ENCODE data around the gene CSMD2. TPM values are rescaled to one million over a fixed set of nuclear protein-coding genes. Genes with fewer than 3 reads are reported as not detected.

The CSMD2 gene
- total and polyA plus RNA-seq, 2 of the 8 experiments (the other 6 are each of a cell fraction or from before 2014, with no cell fraction given): 7.0 to 14.7 TPM

DNA sequence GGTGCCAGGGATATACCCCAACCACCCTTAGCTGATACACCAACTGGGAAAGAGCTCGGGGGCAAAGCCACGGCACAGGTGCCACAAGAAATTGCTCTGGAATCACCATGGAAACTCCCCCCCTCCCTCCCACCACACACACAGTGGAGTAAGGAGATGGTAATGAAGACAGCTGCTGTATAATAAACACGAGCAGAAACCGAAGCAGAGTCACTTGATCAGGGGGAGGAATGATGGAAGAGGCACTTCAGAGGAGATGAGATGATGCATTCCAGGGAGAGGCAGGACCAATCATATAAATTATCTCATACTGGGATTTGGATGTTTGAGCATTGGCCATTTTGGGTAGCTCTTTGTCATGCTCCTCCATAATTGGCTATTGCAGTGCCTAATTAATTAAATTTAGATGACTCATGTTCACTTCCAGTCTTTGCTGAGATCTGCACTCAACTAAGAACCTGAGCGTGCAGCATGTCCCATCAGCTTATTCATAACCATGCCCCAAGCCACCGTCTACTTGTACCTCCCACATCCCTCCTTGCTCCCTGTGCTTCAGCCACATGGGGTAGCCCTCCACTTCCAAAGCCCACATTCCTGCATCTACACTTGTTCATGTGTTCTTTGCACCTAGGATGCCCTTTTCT lies 503.1 kb downstream of the CSMD2 start (continued):
- TF ChIP-seq, protein P1, sequence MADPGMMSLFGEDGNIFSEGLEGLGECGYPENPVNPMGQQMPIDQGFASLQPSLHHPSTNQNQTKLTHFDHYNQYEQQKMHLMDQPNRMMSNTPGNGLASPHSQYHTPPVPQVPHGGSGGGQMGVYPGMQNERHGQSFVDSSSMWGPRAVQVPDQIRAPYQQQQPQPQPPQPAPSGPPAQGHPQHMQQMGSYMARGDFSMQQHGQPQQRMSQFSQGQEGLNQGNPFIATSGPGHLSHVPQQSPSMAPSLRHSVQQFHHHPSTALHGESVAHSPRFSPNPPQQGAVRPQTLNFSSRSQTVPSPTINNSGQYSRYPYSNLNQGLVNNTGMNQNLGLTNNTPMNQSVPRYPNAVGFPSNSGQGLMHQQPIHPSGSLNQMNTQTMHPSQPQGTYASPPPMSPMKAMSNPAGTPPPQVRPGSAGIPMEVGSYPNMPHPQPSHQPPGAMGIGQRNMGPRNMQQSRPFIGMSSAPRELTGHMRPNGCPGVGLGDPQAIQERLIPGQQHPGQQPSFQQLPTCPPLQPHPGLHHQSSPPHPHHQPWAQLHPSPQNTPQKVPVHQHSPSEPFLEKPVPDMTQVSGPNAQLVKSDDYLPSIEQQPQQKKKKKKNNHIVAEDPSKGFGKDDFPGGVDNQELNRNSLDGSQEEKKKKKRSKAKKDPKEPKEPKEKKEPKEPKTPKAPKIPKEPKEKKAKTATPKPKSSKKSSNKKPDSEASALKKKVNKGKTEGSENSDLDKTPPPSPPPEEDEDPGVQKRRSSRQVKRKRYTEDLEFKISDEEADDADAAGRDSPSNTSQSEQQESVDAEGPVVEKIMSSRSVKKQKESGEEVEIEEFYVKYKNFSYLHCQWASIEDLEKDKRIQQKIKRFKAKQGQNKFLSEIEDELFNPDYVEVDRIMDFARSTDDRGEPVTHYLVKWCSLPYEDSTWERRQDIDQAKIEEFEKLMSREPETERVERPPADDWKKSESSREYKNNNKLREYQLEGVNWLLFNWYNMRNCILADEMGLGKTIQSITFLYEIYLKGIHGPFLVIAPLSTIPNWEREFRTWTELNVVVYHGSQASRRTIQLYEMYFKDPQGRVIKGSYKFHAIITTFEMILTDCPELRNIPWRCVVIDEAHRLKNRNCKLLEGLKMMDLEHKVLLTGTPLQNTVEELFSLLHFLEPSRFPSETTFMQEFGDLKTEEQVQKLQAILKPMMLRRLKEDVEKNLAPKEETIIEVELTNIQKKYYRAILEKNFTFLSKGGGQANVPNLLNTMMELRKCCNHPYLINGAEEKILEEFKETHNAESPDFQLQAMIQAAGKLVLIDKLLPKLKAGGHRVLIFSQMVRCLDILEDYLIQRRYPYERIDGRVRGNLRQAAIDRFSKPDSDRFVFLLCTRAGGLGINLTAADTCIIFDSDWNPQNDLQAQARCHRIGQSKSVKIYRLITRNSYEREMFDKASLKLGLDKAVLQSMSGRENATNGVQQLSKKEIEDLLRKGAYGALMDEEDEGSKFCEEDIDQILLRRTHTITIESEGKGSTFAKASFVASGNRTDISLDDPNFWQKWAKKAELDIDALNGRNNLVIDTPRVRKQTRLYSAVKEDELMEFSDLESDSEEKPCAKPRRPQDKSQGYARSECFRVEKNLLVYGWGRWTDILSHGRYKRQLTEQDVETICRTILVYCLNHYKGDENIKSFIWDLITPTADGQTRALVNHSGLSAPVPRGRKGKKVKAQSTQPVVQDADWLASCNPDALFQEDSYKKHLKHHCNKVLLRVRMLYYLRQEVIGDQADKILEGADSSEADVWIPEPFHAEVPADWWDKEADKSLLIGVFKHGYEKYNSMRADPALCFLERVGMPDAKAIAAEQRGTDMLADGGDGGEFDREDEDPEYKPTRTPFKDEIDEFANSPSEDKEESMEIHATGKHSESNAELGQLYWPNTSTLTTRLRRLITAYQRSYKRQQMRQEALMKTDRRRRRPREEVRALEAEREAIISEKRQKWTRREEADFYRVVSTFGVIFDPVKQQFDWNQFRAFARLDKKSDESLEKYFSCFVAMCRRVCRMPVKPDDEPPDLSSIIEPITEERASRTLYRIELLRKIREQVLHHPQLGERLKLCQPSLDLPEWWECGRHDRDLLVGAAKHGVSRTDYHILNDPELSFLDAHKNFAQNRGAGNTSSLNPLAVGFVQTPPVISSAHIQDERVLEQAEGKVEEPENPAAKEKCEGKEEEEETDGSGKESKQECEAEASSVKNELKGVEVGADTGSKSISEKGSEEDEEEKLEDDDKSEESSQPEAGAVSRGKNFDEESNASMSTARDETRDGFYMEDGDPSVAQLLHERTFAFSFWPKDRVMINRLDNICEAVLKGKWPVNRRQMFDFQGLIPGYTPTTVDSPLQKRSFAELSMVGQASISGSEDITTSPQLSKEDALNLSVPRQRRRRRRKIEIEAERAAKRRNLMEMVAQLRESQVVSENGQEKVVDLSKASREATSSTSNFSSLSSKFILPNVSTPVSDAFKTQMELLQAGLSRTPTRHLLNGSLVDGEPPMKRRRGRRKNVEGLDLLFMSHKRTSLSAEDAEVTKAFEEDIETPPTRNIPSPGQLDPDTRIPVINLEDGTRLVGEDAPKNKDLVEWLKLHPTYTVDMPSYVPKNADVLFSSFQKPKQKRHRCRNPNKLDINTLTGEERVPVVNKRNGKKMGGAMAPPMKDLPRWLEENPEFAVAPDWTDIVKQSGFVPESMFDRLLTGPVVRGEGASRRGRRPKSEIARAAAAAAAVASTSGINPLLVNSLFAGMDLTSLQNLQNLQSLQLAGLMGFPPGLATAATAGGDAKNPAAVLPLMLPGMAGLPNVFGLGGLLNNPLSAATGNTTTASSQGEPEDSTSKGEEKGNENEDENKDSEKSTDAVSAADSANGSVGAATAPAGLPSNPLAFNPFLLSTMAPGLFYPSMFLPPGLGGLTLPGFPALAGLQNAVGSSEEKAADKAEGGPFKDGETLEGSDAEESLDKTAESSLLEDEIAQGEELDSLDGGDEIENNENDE (IDR thresholded peaks at IDR 0.05; ENCODE audit: insufficient replicate concordance, low read length): no peak
- TF ChIP-seq TAF7 (optimal IDR thresholded peaks at IDR 0.05; ENCODE audit: borderline replicate concordance, low read depth, low read length) (no peak), RAD21 (IDR thresholded peaks at IDR 0.05 in 1 of 2, conservative IDR thresholded peaks at IDR 0.05 in 1 of 2; ENCODE audit: low read depth in 2 of 2, low read length in 2 of 2) (no peak), SAP30 (IDR thresholded peaks at IDR 0.05; ENCODE audit: insufficient read depth, insufficient replicate concordance, low read length) (no peak), CREB1 (IDR thresholded peaks at IDR 0.05) (no peak), EP300 (IDR thresholded peaks at IDR 0.05; ENCODE audit: borderline replicate concordance in 1 of 2, low read depth in 2 of 2, low read length in 2 of 2) (no peak)
- TF ChIP-seq, protein P2, sequence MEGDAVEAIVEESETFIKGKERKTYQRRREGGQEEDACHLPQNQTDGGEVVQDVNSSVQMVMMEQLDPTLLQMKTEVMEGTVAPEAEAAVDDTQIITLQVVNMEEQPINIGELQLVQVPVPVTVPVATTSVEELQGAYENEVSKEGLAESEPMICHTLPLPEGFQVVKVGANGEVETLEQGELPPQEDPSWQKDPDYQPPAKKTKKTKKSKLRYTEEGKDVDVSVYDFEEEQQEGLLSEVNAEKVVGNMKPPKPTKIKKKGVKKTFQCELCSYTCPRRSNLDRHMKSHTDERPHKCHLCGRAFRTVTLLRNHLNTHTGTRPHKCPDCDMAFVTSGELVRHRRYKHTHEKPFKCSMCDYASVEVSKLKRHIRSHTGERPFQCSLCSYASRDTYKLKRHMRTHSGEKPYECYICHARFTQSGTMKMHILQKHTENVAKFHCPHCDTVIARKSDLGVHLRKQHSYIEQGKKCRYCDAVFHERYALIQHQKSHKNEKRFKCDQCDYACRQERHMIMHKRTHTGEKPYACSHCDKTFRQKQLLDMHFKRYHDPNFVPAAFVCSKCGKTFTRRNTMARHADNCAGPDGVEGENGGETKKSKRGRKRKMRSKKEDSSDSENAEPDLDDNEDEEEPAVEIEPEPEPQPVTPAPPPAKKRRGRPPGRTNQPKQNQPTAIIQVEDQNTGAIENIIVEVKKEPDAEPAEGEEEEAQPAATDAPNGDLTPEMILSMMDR (IDR thresholded peaks at IDR 0.05; ENCODE audit: control extremely low read depth in 1 of 3, insufficient read depth in 1 of 3, low read depth in 1 of 3, low read length in 3 of 3): no peak
